Measurements from ENCODE around the gene GOLGA8M.
"Not testable (repeated sequence)": the region's sequence is repeated elsewhere in the genome, so short reads cannot be mapped to it uniquely, and the experiment has no call there.

GOLGA8M gene

GRCh38 chr15:28712270-28712669 lies at the start of gene GOLGA8M:
Gene GOLGA8M (minus strand): TSS chr15:28712421. CDS start chr15:28712323, 98 bp downstream.
- DNase-seq = not testable (repeated sequence)

- not testable (repeated sequence) for DNase-seq
Measured at GRCh38 chr15:28742890-28743289, 30.7 kb upstream of the GOLGA8M start.

- peak in 1 of 2 donors; percentile 14 for DNase-seq
Measured at GRCh38 chr15:28738590-28739292, 26.5 kb upstream of the GOLGA8M start.

- not testable (repeated sequence) for DNase-seq
Measured at GRCh38 chr15:28738200-28738561, 26.0 kb upstream of the GOLGA8M start.

- DNase-seq = peak; percentile 19 to 32
Measured at GRCh38 chr15:28737521-28738199, 25.4 kb upstream of the GOLGA8M start.

GRCh38 chr15:28728061-28728460 lies 15.8 kb upstream of the GOLGA8M start:
- DNase-seq = peak; percentile 13 to 20

GRCh38 chr15:28727026-28727425 lies 14.8 kb upstream of the GOLGA8M start:
- not testable (repeated sequence) for DNase-seq

GRCh38 chr15:28726102-28726501 lies 13.9 kb upstream of the GOLGA8M start:
- no peak for DNase-seq

- DNase-seq = no peak
Measured at GRCh38 chr15:28725556-28725955, 13.3 kb upstream of the GOLGA8M start.

GRCh38 chr15:28723986-28724385 lies 11.8 kb upstream of the GOLGA8M start:
- not testable (repeated sequence) for DNase-seq

- not testable (repeated sequence) for DNase-seq
Measured at GRCh38 chr15:28719626-28720025, 7.4 kb upstream of the GOLGA8M start.

GRCh38 chr15:28718576-28718975 lies 6.4 kb upstream of the GOLGA8M start:
- DNase-seq = not testable (repeated sequence)

- not testable (repeated sequence) for DNase-seq
Measured at GRCh38 chr15:28714176-28714575, 2.0 kb upstream of the GOLGA8M start.

- not testable (repeated sequence) for DNase-seq
Measured at GRCh38 chr15:28703927-28704326, 8.3 kb downstream of the GOLGA8M start.

- DNase-seq = not testable (repeated sequence)
Measured at GRCh38 chr15:28702427-28702826, 9.8 kb downstream of the GOLGA8M start.

- not testable (repeated sequence) for DNase-seq
Measured at GRCh38 chr15:28694006-28694751, 18.0 kb downstream of the GOLGA8M start.

GRCh38 chr15:28693021-28693420 lies 19.2 kb downstream of the GOLGA8M start:
- DNase-seq = not testable (repeated sequence)

GRCh38 chr15:28673533-28673932 lies 38.7 kb downstream of the GOLGA8M start:
- DNase-seq = not testable (repeated sequence)

GRCh38 chr15:28672122-28672521 lies 40.1 kb downstream of the GOLGA8M start:
- not testable (repeated sequence) for DNase-seq

- not testable (repeated sequence) for DNase-seq
Measured at GRCh38 chr15:28666402-28666801, 45.8 kb downstream of the GOLGA8M start.

- not testable (repeated sequence) for DNase-seq
Measured at GRCh38 chr15:28664575-28664974, 47.6 kb downstream of the GOLGA8M start.

- not testable (repeated sequence) for DNase-seq
Measured at GRCh38 chr15:28663717-28664116, 48.5 kb downstream of the GOLGA8M start.

- not testable (repeated sequence) for DNase-seq
Measured at GRCh38 chr15:28660750-28661149, 51.5 kb downstream of the GOLGA8M start.
